Left forelimb (tissue), 1 donor: ENCODE data around the gene COL5A1.

ENCODE experiments used
- DNase-seq: peaks from one replicate; pipeline ENCODE4 v3.0.0-alpha.2; 2018; ENCODE audit warnings: low spot score

The COL5A1 gene

DNA sequence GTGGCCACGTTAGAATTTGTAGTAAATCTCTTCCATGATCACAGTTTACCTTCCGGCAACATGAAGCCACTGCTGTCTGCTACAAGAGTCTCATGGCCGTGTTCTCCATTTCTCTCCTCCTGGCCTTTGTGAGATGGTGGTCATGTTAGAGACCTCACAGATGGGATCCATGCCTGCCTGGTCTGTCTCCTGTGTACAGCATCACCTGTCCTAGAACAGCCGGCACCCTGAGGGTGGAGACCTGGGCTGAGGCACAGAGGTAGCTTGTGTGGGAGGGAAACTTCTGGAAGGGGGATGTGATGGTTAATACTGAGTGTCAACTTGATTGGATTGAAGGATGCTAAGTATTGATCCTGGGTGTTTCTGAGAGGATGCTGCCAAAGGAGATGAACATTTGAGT is 235.9 kb downstream of the COL5A1 start:
- peak; percentile 5 for DNase-seq

DNA sequence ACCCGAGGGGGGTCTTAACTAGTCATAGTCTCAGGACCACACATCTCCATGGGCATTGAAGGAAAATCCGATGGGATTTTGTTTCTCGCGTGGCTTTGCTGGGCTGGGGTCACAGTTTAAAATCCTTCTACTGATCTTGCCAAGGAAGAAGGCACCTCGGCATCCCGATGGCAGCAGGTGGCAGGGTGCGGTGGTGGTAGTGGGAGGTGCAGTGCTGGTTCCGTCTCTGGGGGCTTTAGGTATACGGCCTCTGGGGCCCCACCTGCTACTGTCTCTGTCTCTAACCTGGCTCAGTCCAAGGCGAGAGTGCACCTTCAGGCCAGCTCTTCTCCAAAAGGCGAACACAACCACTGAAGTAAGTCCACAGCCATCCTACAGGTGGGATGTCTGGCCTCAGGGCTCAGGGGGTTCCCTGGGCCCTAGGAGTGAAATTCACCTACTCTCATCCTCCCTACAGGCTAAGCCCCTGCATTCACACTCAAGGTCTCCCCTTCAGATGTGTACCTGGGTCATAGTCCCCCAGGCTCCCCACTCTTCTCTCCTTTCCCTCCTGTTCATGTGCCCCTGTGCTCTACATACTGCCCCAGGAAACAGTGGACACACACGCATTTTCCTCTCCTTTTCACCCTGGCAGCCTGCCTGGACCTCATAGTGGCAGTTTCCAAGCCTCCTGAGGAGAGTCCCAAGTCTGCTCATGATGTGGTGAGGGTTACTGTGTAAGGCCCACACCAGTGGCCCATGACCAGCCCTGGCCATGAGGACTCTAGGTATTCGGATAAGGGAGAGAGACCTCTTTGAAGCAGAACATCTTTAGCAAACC is 238.3 kb downstream of the COL5A1 start:
- no peak for DNase-seq

DNA sequence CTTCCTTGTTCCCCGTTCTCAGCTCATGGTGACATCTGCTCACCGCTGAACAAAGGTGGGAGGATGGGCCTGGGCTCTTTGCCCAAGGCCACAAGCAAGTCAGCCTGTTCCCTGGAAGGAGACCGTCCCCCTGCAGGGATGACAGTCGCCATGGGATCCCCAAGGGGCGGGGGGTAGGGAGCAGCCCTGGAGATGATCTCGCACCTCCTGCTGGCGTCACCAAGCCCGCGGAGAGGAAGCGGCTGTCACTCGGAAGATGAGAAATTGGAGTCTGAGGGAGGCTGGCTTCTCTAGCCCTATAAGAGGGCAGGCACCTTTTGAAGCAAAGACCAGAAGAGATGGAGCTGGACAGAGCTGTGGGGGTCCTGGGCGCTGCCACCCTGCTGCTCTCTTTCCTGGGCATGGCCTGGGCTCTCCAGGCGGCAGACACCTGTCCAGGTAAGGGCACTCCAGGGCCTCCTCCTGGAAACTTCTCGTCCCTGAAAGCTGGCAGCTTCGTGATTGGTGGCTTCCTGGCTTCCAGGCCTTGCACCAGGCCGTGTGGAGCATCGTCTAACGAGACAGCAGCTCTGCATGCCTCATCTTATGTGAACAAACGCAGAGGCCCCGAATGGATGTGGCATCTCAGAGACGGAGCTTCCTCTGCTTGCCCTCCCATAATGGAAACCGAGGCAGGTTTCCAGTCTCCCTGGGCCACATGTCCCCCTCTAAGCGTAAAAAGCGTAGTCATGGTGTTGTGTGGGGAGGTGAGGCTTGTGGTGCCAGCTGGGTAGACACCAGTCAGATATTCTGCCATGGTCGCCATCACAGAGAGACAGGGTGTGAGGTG is 239.1 kb downstream of the COL5A1 start, which contains the start of gene FCN2:
Gene FCN2, plus strand, starts transcription at position 327 of the 829 bp plus-strand sequence. Its CDS starts 12 bp downstream, at position 339.
- DNase-seq, result peak; percentile 59

DNA sequence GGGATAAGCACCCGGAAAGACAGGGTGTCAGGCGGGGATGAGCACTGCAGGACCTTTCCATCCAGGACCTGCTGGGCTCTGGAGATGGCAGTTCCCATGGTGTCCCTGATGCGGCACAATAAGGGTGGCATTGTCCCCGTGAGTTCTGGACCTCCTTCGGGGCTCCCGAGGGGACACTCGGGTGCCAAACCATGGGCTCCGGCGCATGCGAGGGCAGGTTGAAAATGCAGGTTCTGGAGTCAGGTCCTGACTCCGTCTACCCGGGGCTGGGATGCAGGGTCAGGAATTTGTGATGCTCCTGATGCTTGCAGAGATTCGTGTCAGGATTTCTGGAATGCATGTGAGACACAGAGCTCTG is 239.7 kb downstream of the COL5A1 start:
- no peak for DNase-seq

DNA sequence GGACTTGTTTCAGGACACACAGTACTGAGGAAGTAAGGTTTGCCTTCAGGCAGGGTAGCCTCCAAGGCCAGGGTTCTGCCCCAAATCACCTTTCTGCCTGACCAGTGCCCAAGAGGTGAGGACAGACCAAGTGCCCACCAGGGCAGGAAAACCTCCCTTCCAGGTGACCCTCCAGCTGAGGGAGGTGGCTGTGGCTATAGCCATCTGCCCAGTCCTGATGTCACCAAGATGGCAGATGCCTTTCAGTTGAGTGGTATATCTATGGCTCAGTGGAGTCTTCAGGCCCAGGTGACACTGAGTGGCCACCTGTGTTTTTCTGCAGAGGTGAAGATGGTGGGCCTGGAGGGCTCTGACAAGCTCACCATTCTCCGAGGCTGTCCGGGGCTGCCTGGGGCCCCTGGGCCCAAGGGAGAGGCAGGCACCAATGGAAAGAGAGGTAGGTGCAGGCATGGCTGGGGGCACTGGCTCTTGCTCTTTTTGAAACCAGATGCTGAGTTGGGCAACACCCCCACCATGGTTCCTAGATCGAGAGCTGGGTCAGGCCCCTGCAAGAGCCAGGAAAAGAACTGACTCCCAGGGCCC is 240.7 kb downstream of the COL5A1 start:
- no peak for DNase-seq

DNA sequence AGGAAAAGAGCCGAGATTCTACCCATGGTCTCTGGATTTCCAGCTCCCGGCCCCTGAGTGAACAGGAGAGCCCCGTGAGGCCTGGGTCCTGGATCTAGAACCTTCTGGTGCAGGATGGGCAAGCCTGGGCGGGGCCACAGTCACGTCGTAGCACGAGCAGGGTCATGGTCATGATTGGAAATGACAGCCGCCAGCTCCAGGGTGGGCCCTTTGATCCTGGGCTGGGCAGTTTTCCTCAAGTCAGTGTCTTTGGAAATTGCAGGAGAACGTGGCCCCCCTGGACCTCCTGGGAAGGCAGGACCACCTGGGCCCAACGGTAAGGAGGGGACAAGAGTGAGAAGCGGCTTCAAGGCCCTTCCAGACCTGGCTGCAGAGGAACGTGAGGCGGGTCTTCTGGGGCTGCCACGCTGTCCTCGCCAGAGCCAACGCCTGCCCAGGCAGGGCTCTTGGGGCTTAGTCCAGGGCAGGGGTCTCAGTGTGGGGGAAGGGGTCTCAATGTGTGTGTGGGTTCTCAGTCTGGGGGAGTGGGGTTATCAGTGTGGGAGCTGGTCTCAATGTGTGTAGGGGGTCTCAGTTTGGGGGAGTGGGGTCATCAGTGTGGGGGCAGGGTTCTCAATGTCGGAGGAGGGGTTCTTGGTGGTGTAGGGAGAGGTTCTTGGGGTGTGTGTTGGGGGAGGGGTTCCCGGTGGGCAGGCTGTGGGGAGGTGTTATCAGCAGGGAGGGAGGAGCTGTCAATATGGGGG is 241.6 kb downstream of the COL5A1 start:
- no peak for DNase-seq

DNA sequence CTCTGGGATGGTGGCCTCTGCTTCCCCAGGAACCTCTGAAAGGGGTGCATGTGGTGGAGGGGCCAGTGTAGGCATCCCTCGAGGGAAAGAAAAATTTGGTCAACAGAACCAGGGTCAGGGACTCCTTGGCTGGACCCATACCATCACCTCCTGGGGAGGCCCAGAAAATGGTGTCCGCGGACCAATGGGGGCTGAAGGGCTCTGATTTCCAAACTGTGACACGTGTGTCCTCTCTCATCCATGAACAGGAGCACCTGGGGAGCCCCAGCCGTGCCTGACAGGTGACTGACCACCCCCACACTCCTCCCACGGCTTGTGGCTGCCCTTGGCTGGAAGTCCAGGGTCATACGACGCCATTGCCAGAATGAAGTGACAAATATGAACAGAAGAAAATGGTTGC is 242.9 kb downstream of the COL5A1 start:
- no peak for DNase-seq

DNA sequence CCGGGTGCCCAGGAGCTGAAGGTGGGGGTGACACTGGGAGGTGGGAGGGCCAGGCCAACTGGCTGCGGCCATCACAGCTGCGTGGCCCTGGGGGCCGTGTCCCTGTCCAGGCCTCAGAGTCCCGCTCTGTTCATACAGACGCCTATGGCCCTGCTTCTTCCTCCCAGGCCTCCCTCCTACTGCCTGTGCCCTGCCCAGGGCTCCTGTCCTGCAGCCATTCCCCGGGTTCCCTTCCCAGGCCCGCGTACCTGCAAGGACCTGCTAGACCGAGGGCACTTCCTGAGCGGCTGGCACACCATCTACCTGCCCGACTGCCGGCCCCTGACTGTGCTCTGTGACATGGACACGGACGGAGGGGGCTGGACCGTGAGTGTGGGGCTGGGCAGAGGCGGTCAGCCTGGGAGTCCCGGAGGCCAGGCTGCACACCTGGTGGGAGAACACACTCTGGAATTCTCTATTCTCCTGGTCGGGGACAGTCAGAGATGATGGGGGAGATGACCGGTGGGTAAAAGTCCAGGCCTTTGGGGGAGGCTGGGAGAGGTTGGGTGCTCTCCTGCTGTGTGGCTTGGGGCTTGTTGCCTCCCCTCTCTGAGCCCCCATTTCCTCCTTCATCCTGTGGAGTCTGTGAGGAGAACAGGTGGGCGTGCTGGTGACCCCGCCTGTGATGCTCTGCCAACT is 243.5 kb downstream of the COL5A1 start:
- DNase-seq, result peak; percentile 55

DNA sequence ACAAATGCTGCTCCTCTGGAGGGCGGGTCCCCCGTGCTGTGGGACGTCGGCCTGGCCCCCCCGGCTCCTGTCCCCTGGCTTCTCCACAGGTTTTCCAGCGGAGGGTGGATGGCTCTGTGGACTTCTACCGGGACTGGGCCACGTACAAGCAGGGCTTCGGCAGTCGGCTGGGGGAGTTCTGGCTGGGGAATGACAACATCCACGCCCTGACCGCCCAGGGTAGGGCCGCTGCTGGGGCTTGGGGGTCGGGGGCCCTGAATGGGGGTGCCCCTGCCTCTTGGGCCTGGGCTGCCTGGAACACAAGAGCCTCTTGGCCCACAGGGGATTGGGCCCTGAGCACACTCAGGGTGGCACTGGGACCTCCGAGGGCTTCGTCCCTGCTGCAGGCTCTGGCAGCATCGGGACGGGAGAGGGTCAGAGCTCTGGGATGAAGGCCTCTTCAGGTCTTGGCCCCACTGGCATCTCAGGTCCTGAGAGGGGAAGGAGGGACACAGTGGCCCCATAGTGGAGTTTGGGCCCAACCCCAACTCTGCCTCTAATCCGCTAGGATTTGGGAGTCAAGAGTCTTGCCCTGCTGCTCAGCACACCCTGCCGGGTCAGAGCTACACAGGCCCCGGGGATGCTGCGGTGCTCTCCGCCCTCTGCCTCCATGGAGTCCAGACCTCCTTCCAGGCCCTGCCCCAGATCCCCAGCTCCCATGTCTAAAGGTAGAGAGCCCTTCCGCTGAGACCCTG is 244.2 kb downstream of the COL5A1 start:
- peak; percentile 60 for DNase-seq

DNA sequence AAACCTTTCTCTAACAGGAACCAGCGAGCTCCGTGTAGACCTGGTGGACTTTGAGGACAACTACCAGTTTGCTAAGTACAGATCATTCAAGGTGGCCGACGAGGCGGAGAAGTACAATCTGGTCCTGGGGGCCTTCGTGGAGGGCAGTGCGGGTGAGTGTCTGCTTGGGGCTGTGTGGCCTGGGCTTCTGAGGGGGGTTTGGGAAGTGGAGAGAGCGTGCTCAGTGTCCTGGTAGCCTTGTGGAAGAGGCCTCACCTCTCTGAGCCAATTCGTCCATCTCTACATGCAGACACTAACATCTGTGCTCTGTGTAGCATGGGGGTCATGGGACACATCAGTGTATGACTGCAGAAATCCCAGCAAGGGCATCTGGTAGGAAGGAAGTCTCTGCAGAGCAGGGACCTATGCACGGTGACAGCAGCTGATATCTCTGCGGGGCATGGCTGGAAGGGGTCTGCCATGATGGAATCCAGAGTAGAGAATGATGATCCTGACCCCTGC is 244.9 kb downstream of the COL5A1 start:
- DNase-seq, result no peak

DNA sequence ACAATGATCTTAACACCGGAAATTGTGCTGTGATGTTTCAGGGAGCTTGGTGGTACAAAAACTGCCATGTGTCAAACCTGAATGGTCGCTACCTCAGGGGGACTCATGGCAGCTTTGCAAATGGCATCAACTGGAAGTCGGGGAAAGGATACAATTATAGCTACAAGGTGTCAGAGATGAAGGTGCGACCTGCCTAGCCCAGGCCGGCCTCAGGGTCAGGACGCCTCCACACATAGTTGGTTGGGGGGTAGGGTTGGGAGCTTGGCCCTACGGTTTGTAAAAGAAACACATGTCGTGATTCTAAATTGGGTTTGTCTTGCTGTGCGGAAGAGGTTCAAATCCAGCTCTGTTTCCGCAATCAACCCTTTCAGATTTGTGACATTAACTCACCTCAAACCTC is 245.6 kb downstream of the COL5A1 start:
- no peak for DNase-seq

DNA sequence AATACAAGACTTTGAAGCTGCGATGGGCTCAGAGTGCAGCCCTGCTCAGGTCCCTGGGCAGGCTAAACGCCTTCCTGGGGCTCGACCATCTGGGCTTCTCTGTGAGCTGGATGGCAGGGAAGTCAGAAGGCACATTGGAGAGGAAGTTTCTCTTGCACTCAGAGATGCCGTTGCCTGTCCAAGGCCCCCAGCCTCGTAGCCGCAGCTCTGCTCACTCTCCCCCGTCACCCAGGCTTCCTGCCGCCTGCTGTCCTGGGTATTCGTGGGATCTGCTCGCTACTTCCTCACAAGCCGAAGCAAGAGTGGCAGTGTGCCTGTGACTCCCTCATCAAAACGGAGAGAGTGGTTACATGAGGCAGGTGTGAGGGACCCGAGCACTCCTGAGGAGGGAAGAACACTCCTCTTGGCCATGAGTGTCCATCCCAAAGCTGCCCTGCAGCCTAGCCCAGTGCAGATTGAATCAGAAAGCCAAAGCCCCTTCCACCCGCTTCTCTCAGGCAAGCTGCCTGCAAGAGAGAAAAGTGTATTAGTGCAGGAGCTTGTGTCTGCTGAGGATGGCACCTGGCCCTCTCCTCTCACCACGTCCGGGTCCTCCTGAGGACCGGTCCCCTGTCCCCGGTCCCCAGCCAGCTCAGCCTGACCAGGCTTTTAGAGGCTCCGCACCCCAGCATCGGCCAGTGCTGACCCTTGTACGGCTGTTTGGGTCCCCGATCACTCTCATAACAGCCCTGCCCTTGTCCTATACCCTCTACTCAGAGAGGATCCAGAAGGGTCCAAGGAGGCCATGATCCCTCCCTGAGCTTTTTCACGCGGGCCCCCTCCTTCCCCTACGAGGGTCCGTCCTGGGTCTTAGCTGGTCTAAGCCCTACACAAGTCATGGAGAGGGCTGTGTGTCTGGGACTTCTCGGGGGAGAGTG is 246.3 kb downstream of the COL5A1 start:
- no peak for DNase-seq

DNA sequence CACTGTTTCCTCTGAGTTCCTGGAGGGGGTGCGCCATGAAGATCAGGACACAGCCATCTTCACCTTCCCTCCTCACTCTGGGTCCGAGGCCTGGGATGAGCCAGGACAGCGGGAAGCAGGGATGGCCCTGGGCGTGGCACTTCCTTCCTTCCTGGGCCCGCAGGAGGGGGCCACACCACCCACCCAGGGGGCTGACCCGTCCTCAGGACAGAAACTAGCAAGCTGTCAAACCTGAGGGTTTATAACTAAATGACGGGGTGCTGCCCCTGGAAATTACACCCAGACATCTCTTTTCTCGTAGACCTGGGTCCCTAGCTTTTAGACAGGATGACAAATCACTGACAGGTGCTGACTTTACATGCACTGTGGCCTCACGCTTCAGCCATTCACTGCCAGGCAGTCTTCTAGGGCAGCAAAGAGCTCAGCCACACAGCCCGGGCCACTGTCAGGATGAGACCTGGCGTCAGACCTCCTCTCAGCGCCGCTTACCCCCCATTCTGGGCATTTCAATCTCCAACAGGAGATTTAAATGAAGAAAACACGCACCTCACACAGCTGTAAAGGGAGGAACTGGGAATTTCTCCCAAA is 247.1 kb downstream of the COL5A1 start:
- DNase-seq, result no peak

DNA sequence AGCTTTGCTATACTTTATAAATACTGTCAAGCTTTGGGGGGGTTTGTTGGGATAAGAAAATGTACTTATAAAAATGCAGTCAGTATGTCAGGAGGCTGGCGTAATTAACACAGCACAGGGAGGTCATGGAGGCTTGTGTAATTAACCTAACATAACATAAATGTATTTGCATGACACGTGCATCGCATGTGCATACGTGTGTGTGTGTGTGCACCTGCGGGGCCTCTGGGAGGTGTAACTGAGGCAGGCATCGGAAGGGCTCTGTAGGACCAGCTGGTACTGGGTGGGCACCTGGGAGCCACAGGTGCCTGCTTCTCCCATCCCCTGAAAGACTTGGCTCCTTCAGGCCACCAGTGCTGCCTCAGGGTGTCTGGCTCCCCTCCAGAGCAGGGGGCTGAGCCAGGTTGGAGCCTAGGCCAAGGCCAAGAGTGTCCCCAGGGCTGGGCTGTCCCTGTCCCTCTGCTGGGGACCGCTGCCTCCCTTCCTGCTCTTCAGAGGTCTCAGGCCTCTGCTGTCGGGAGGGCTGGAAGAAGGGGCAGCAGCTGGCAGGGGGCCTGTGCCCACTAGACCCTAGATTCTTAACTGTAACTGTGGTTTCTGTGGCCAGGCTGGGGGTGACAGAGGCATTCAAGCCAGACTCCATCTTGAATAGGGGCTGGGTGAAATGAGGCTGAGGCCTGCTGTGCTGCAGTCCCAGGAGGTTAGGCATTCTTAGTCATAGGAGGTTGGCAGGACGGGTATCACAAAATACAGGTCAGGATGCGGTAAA is 248.0 kb downstream of the COL5A1 start:
- no peak for DNase-seq

DNA sequence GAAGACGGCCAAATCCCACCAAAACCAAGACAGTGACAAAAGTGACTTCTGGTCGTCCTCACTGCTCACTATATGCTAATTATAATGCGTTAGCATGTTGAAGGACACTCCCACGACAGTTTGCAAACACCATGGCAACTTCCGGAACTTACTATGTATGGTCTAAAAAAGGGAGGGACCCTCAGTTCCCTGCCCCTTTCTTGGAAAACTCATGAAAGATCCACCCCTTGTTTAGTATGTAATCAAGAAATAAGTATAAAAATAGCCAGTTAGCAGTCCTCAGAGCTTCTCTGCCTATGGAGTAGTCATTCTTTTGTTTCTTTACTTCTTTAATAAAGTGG is 248.5 kb downstream of the COL5A1 start:
- no peak for DNase-seq

DNA sequence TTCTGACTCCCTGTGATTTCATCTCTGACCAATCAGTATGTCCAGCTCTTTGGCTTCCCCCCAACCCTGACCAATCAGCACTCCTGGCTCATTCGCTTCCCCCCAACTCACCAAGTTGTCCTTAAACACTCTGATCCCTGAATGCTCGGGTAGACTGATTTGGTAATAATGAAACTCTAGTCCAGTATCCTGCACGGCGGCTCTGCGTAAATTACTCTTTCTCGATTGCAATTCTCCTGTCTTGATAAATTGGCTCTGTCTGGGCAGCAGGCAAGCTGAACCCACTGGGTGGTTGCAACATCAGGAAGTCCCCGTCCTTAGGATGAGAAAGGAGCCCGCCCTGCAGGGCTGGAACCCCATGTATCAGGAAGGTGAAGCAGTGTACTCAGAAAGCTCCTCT is 249.4 kb downstream of the COL5A1 start:
- no peak for DNase-seq

DNA sequence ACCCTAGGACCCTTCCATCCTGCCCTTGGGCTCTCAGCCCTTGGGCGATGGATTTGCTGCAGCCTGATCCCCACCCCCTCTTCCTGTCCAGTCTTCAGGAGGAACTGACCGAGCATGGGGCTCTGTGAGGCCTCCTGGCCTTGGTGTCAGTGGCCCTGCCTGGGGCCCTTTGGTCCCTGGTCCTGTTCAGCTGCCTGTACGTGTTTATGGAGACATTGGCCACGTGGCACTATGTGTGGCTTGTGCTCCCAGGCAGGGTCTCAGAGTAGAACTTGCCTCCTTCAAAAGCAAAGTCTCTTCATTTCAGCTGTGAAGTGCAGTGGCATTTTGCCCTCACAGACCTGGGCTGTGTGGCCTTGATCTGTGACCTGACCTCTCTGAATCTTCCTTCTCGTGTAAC is 250.1 kb downstream of the COL5A1 start:
- DNase-seq, result no peak

DNA sequence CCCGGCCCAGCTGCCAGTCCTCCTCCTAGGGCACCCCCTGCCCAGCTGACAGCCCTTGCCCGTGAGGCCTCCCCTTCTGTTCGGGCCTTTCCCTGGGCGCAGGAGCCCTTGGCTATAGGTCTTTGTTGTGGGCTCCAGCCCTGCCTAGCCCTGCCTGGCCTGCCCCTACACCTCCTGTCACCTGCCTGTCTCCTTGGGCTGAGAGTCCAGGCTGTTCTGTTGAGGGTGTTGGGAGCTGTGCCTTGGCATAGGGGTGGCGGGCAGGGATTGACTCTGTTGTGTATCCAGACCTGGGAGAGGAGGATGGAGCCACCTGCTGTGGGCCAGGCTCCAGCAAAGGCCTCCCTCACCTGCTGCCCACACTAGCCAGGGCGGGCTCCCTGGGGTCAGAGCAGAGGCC is 250.6 kb downstream of the COL5A1 start:
- DNase-seq, result no peak
